GM21360 (cell line): ENCODE data around the gene CADM1.

Experiments
- ATAC-seq: cut with Tn5 transposase; IDR thresholded peaks from one replicate; pipeline ENCODE4 v1.9.1; 2021; ENCODE audit warnings: mild to moderate bottlenecking, moderate library complexity; ENCODE audit not compliant: unreplicated experiment

Gene CADM1

DNA sequence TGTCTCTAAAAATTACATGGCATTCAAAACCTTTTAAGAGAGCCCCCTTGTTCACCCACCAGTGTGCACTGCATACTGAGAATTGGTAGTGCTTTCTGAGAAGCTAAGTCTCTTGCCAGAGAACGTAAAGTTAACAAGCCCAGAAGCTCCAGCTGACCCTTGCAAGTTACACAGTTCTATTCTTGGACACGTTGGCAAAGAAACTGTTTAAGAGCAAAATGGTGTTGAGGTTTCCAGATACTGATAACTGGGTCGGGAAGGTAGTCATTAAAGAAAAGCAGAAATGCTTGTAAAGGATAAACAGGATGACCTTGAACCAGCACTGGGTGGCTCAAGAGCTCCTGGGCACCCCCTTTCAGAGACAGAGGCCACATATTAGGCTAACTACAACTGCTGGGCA lies 284.8 kb downstream of the CADM1 start:
- ATAC-seq = no peak

DNA sequence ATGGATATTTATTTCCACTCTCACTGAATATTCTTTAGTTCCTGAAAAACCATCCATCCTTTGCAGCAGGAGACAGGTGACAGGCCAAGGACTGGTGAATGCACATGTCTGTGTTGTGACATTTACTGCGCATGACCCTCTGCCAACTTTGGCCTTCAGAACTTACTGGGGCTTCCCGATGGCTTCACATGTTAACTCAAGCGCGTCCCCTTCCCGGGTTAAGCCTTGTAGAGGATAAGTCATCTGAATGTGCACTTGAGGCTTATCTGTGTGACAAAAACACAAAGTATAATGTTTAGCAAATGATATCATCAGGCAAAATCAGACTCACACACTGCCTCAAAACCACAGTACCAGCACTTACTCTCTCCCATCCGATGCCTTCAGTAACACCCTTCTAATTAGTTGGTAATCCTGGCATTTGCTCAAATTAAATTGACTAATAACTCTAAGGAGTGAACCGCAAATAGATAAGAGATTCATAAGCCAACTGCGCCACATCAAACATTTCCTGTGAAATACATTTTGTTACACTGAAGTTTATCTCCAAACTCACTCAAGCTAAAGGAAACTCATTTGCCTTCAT lies 286.4 kb downstream of the CADM1 start:
- no peak for ATAC-seq

DNA sequence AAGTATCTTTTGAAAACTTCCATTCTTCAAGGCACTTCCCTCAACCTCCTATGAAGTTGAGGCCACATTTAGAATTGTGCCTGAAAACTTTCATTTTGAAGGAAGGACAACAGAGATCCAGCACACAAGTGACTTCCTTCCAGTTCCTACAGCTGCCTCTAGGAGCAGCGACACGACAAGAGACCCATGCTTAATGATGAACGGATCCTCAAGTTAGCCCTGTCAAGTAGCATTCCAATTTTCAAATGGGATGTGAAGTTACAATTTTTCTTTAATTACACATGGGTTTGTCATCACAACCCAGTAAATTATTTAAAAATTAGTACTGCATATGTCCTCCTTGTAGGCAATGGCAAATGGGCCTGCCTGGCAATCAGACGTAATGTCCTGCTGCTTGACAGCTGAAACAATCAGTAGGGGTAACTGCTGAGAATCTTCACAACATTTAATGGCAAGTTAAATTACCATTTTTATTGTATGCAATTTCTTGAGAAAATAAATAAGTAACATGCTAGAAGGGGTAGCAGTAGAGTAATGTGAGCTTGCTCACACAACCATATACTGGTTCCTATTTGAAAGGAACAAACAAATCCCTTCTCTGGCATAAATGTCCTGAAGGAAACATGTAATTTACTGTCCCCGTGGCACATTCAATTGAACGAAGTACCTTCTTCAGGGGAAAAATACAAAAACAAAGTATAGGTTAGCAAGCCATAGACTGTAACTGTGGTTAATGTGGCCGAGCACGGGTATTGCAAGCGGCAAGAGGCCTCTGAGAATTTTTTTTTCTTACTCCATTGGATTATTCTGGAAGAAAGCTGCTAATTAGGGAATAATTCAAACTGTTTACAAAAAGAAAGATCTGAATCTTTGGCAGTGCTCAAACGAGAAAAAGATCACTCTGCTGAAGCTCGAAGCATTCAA lies 288.3 kb downstream of the CADM1 start:
- no peak for ATAC-seq

DNA sequence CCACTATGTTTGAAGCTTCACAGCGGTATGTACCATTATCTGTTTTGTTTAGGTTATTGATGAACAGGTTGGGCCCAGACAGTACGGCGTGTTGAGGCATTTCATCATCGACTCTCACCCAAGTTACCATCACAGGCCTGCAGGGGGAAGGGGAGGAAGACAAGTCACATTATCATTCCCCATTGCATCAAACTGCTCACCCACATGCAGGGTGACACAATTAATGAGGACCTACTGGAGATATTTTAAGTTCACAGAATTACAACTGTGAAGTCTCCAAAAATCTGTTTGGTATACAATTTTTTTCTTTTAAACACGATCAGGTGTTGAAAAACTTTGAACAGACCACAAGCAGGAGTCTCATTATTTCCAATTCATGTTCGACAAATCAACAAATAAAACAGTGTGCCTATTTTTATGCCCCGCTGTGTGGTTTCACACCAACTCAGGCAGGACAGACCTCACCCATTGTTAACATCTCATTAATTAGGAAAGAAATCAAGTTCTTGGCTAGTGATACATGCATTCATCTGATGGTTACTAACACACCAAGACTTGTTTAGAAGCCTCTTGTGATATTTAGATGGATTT lies 289.5 kb downstream of the CADM1 start:
- ATAC-seq = no peak

DNA sequence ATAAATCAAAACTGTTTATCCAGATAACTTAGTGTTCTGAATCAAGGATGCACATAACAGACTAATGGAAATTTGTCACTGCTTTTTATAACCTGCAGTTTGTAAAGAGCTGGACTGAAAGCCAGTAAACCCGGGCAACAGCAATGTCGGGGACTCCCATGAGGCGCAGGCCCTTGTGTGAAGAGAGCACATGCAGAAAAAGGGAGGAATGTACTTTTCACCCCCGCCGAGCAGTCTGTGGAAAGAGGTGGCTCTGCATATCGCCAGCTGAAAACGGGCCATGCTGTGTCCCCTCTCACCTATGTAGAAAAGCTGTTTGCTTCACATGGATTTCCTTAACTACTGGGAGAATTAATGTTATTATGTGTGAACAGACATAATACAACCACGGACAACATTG lies 291.2 kb downstream of the CADM1 start:
- ATAC-seq = no peak

DNA sequence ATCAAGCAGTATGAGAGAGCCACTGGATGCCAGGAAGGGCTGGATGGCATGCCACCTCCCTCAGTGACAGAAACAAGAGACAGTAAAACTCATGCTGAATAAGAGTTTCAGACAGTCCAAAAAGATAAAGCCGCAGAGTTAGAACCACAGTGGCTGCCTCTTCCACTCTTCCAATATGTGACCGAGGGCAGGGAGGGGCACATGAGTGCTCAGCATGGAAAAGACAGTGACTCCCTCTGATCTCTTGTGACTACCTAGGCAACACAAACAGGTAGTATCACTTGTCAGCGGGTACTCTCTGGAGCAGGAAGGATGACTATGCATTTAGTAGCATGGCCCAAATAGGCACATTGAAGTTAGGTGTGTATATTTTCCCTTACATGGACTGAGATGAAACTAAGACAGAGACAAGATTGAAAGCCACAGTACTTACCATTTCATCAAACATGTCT lies 295.4 kb downstream of the CADM1 start:
- ATAC-seq = no peak

DNA sequence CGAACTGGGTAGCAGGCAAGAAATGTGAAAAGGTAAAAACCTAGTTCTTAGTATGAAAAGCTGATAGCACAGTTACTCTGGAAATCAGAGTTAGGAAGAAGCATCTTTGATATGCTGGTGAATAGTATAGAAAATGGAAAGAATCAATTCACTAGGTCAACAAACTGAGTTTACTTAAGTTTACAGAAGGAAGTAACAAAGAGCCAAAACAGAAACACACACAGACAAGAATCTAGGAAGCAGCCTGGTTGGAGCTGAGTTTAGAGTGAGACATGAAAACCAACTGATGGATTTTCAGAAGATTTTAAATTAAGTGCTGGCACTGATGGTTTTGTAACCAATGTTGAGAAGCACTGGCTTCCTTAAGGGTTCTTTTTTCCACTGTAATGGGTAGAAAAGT lies 296.3 kb downstream of the CADM1 start:
- ATAC-seq = no peak

DNA sequence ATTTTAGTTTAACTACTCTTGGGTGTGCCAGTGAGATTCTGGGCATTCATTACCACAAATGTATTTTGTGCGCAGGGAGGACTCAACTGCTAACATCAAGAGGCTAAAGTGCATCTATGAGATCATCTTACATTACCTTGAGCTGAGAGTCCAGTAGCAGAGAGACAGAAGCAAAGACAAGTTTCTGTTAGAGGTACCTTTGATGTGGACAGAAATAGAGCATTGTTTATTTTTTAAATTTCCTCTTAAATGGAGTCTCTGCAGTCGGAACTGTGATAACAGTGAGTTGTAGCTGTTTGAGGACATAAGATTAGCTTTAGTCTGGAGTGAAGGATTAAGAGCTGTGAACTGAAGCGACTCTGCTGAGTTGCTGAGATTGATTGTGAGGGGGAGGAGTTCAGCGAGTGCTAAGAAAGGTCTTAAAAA lies 297.0 kb downstream of the CADM1 start:
- no peak for ATAC-seq

DNA sequence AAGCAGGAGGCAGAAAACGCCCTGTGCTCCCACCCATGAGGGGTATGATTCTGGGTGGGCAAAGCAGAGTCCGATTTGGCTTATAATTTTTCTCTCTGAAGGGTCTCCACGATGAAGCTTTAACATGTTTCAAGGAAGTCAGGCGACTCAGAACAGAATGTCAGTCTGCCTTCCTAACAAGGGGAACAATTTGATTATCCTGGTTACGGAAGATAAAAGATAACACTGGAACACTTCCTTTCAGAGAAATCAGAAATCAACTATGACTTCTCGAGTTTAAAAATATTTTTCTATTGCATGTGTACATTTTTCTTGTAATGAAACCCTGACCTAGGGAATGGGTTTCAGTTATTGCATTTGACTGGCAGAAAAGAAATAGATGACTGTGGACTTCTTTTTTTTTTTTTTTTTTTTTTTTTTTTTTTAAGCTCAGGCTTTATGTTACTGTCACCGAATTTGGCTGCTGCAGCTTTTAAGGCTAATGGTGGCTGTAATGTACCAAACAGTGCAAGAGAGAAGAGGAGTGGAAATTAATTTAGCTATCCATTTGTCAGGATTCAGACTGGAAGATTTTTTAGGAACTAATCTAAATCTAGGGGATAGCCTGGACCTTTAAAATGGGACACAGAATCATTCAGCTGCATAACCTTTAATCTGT lies 297.7 kb downstream of the CADM1 start:
- ATAC-seq = no peak

DNA sequence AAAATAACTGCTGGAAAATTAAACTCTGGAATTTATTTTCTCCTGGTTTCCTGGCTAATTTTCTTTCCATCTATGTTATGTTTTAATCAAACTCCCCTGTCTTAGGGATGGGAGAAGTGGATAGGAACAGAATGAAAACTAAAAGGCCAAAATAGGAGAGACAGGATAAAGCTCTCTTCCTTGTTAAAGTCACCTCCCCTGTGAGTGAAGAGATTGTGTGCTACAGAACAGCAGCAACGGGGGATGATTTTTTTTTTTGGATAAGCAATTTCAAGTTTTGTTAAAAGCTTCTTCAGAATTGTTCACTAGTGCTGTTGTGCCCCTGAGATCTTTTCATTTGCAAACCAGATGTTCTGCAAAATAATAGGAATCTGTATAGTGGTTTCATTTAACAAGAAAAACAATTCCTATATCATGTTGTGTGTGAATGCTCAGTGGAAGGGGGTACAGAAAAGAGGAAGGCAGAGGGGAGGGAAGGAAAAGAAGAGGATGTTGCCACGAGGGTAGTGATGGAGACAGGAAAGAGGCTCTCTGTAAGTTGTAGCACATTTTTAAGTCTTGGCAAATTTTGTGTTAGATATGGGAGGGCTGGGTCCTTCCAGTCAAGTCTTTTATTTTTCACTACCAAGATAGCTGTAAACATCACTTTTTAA lies 301.2 kb downstream of the CADM1 start:
- ATAC-seq = no peak

DNA sequence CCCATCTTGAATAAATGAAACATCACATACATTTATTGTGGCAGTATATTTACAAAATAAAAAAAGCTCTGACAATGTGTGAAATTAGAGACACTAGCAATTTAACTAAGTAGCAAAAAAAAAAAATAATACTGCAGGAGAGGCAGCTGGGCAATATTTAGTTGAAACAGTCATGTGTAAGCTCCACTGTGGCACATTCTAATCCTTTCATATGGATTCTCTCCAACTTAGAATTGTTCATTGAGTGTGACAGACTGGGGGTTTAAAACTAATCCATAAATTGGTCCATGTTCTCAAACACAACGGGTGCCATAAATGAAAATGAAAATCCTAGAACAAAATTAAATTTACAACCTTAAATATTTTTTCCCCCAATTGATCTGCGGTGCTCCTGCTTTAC lies 302.1 kb downstream of the CADM1 start:
- no peak for ATAC-seq

DNA sequence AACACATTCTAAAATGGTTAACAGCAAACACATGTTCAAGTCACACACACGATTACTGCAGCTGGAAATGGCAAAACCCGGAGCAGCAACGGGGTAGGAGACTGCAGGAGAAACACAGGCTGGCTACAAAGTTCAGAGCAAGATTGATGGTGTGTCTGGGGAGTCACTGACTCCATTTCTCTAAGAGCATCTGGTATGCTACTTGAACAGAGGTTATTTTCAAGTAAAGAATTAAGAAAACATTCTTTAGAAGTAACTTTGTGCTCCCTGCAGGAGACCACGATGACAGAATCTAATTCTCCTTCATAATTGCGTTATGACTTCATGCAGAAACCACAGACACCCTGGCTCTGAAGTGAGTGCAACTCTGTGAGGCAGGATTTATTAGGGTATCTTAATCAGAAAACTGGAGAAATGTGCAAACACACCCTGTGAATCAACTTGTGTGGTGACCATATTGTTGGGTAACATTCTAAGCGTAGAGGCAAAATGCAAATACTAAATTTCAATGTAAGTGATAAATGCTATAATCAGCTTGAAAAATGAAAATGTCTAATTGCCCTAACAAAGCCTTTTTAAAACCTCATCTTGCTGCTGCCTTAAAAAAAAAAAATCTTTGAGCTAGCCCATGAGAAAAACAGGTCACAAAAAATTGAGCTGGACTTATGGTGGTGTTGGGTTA lies 303.0 kb downstream of the CADM1 start:
- no peak for ATAC-seq

DNA sequence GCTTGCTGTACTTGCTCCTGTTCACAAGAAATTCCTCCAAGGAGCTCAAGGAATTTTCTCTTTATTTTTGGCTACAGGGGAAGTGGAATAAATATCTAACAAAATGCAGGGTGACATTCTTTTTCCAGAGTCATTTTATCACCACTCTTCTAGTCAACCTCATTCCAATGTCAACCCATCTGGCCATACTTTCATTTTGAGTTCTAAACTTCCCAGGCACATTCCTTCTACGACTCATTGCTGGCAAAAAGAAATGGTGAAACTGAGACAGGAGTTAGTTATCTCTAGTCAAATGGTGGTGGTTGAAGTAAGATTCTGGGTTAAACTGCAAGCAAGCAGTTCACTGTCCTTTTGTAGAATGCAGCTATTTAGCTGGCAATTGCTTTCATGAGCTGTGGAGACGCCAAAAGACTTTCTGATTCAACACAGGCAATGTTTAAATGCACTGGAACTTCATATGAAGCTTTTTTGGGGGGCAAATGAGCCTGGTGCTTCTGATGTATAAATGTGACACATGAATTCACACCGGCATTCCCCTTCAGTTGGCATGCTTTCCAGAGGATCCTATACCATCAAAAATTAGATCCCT lies 304.6 kb downstream of the CADM1 start:
- no peak for ATAC-seq

DNA sequence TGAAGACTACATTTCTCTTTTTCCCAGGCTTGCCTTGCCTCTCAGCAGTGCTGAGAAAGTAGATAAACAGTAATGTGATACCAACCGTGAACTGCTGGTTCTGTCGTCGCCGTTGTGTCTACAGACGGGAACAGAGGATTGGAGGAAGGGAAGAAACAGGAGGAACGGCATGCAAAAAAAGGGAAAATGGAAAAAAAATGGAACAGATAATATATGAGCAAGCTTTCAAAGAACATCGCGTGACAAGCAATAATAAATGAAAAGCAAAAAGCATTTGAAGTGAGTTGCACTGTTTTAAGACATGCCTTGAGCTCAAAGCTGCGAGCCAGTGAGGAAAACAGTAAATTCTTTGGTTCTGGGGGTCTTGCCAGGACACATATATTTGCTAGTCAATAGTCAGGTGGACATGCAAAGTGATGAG lies 305.9 kb downstream of the CADM1 start:
- no peak for ATAC-seq

DNA sequence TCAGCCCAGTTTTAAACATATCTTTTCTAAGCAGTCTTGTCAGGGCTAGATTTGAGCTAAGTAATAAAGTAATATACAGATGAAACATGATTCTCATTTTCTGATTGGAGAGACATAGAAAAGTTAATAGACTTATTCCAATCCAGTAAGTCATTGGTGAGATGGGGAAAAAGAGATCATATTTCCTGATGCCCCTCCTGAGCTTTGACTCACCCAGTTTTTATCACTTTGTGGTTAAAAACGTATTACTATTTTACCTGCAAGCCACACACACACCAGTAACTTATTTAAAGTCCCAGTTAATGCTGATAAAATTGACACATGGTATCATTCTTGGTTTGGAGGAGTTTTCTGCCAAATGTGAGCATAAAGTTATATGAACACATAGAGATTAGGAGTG lies 306.8 kb downstream of the CADM1 start:
- ATAC-seq = no peak

DNA sequence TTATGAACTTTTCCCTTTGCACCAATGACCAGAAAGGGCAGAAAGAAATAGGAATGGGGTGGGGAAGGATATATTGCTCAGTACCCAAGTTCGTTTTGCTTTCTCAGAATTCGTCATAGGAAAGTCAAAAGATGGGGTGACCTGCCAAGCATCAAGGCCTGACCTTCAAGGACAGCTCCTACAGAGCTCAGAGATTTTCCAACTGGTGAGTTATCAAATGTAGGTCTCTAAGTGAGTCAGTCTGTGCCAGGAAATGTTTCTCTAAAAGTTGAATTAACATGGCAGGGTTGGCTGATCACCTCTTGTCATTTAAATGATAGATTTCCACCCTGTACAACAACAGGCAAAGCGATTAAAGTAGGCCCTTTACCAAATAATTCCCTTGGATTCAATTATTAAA lies 307.2 kb downstream of the CADM1 start:
- ATAC-seq = no peak

DNA sequence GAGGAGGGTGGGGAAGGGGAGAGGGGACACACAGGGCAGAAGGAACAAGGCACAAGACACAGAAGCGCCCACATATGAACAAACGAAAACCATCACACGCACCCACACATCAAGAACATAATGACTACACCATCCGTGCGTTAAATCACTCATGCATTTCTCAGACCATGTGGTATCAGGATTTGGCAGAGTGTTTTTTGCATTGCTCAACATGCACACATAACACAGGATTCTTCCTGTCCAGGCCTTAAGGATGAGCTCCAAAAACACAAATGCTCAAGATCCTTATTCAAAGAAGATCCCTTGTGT lies 309.5 kb downstream of the CADM1 start:
- ATAC-seq = no peak

DNA sequence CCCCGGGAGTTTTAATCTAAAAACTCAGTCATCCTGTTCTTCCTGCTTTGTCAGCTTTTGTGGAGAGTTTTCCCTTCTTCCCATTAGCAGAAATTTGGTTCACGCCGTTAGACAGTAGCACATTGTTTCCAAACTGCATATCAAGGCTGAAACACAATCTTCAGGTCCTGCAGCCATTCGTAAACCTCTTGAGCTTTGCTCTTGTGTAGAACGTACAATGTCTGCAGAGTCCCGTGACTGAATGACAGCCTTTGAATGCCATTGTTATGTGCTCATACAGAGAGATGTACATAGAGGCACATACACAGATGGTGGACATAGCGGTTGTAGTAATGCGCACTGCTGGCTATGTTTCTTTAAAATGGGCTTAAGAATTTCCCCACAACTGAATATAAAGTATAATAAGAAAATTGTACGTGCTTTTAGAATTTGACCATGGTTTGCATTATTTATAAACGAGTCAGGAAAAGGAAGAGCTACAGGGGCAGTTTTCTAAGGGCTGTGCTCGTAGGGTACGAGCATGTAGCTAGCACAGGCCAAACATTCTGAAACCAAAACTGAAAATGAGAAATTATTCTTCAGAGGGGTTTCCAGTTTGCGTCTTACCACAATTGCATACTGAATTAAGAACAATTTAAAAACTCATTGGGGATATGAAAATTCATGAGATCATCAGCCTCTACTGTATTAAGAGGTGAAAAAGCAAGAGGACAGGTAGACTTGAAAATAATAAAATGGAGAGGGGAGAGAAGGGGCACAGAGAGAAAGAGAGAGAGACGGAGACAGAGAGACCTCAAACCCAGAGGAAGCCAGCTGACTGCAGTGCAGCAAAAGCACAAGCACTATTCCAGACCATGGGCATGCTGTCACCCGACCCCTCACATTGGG lies 310.1 kb downstream of the CADM1 start:
- no peak for ATAC-seq

DNA sequence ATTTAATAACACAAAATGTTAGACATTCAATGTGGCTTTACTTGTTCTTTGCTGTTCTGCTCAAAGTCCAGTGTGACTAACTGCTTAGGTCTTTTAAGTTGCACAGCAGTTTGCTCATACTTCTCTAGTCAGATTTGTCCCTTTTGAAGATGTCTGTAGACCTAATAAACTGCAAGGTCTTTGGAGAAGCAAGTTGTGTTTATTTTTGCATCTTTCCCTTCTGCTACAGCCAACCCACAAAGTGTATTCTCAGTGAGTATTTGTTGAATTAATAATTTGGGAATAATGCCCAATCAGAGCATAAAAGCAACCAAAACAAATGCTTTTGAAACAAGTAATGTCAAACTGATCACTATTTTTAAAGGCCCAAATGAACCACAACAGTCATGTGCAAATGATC lies 312.5 kb downstream of the CADM1 start:
- ATAC-seq = no peak
